Duodenal mucosa (tissue), 2 donors: ENCODE data around the gene HTRA3.

Experiments used
- H3K27ac ChIP-seq: one replicate; pipeline ENCODE4 v1.7.0; 2013; ENCODE audit warnings: low read depth, low read length
- H3K27me3 ChIP-seq, 2 donors: one replicate each; pipeline ENCODE4 v1.7.0; 2013; ENCODE audit warnings: low read length in 2 of 2, control low read depth in 1 of 2; ENCODE audit not compliant: insufficient read depth in 2 of 2, control insufficient read depth in 1 of 2
- H3K36me3 ChIP-seq, 2 donors: one replicate each; pipeline ENCODE4 v1.7.0; 2013; ENCODE audit warnings: low read length in 2 of 2, control low read depth in 1 of 2; ENCODE audit not compliant: insufficient read depth in 2 of 2, control insufficient read depth in 1 of 2
- H3K4me1 ChIP-seq, 2 donors: one replicate each; pipeline ENCODE4 v1.7.0; 2013; ENCODE audit warnings: low read length in 2 of 2, control low read depth in 1 of 2; ENCODE audit not compliant: insufficient read depth in 2 of 2, control insufficient read depth in 1 of 2
- H3K4me3 ChIP-seq, 2 donors: one replicate each; pipeline ENCODE4 v1.7.0; 2013; ENCODE audit warnings: low read length in 2 of 2, low read depth in 1 of 2
- H3K9ac ChIP-seq, 2 donors: one replicate each; pipeline ENCODE4 v1.7.0; 2013; ENCODE audit warnings: low read length in 2 of 2, low read depth in 1 of 2
- H3K9me3 ChIP-seq, 2 donors: one replicate each; pipeline ENCODE4 v1.7.0; 2013; ENCODE audit warnings: low read length in 2 of 2, control low read depth in 1 of 2; ENCODE audit not compliant: control insufficient read depth in 1 of 2

The HTRA3 gene

DNA sequence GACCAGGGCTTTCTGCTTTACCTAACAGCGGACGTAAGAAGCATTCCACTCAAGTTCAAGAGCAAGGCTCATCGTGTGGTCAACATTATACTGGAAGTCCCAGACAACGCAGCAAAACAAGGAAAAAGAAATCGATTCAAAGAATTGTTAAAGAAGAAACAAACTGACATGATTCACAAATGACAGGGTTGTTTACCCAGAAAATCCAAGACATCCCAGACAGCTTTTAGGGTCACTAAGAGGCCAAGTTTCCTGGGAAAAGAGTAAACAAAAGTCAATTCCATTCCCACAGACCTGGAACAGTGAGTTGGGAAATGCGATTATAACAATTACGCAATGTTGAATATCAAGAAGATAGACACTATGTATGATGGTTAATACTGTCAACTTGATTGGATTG, 21.5 kb upstream of the HTRA3 start:
- no peak overlapping the region for H3K4me3 ChIP-seq
- no peaks in the 10 kb centered on the region for H3K36me3 ChIP-seq
- no peaks in the 10 kb centered on the region for H3K27me3 ChIP-seq
- H3K4me1 ChIP-seq = peaks cover 0 to 4% of the 10 kb centered on the region in 2 donors
- H3K9ac ChIP-seq = no peak overlapping the region
- H3K27ac ChIP-seq = no peak overlapping the region
- H3K9me3 ChIP-seq = no peaks in the 10 kb centered on the region

DNA sequence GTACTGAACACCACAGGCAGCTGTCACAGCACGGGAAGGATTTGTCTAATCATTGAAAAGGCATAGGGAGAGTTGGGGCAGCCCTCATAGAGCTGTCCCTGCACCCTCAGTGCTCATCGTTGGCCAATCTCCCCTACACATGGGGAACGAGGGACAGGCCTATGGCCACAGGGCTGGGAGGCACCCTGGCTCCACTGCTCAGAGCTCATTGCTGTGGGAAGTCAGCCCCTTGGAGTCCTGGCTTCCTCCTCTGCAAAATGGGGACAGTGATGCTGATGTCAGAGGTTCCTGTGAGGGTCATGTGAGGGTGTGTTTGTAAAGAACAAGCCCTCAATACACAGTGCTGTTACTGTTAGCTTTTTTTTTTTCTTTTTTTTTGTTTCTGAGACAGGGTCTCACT, 19.3 kb upstream of the HTRA3 start:
- H3K36me3 ChIP-seq = no peaks in the 10 kb centered on the region
- no peak overlapping the region for H3K27ac ChIP-seq
- no peak overlapping the region for H3K4me3 ChIP-seq
- no peaks in the 10 kb centered on the region for H3K27me3 ChIP-seq
- H3K9me3 ChIP-seq = no peaks in the 10 kb centered on the region
- H3K9ac ChIP-seq = no peak overlapping the region
- H3K4me1 ChIP-seq = peaks cover 0 to 4% of the 10 kb centered on the region in 2 donors

DNA sequence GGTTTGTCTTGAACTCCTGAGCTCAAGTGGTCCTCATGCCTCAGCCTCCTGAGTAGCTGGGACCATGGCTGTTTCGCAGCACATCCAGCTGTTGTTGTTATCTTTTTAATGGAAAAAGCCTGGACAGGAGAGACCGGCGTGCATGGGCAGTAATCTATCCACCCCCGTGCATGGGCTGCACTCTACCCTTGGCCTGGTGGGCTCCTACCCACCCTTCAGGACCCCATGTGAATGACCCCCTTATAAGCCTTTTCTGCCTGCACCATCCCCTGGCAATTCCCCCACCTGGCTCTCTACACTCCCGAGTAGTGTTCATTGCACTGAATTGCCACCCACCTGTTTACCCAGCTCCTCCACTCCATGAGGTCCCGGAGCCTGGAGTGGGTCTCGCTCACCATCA, 18.9 kb upstream of the HTRA3 start:
- H3K27ac ChIP-seq = no peak overlapping the region
- H3K4me3 ChIP-seq = no peak overlapping the region
- H3K36me3 ChIP-seq = no peaks in the 10 kb centered on the region
- H3K4me1 ChIP-seq = peaks cover 0 to 4% of the 10 kb centered on the region in 2 donors
- H3K27me3 ChIP-seq = no peaks in the 10 kb centered on the region
- H3K9me3 ChIP-seq = no peaks in the 10 kb centered on the region
- no peak overlapping the region for H3K9ac ChIP-seq

DNA sequence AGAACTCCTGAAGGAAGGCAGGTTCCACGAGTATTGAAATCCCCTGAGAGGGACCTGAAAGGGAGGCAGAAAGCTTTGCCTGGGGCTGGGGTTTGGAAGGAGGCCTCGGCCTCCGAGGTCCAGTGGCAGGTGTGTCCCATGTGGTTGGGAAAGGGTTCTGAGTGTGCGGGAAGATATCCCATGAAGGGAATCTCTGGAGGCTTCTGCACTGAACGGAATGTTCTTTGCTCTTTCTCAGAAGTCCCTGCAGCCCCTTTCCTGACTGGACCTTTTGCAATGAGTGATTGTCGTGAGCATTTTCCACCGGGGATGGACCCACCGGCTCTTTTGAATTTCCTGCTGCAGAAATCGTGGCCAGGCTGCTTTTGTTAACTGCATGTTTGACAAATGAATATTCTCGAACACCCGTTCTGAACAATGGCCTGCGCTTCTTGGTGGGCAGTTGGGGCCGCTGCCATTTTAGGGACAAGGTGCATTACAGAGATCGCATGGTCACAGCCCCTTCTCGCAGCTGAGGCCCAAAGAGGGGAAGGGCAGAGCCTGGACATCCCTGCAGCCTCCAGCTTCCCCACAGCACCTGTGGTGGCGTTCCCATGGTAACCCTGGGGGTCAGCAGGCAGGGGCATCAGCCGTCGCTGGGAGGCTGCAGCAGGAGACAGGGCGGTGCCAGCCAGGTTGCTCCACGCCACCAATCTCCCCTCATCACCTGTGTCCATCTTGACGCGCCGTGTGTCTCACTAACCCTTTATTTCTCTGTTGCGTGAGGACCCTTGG, 18.3 kb upstream of the HTRA3 start:
- H3K27me3 ChIP-seq = no peaks in the 10 kb centered on the region
- H3K4me3 ChIP-seq = no peak overlapping the region
- H3K27ac ChIP-seq = no peak overlapping the region
- peaks cover 0 to 4% of the 10 kb centered on the region in 2 donors for H3K4me1 ChIP-seq
- no peaks in the 10 kb centered on the region for H3K36me3 ChIP-seq
- no peak overlapping the region for H3K9ac ChIP-seq
- no peaks in the 10 kb centered on the region for H3K9me3 ChIP-seq

DNA sequence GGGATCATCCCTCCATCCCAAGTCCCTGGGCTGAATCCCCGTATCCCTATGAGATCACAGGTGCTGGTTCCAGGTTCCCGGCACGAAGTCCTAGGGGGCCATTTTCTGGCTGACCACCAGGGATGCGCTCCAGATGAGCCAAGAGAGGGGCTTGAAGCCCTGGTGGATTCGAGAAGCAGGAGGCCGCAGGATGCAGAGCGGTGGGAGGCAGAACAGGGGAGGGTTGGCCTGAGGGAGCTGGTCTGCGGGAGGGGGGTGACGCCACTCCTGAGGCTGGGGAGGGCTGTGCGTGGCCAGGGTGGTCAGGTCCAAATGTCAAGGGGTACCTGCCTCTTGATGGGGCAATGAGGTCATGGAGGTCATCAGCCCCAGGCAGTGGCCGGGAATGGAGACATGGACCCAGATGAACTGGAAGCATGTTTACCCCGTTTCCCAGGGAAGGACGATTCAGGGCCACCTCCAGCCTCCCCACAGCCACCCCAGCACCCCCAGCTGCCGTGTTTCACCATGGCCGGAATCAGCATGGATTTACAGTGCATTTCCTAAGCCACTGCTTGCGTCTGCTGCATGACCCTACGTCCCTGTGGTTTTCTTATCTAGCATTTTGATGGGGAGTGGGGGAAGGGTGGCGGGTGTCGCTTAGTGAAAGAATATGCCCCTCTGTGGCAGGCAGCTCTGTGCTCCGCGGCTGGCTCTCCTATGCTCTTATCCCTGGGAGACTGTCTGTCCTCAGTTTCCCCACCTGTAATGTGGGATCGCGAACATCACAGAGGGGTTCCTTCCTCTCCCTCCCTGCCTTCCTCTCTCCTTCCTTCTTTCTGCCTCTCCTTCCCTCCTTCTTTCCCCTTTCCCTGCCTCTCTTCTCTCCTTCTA, 17.0 kb upstream of the HTRA3 start:
- no peaks in the 10 kb centered on the region for H3K9me3 ChIP-seq
- H3K4me3 ChIP-seq = no peak overlapping the region
- peaks cover 0 to 2% of the 10 kb centered on the region in 2 donors for H3K4me1 ChIP-seq
- no peaks in the 10 kb centered on the region for H3K36me3 ChIP-seq
- H3K27me3 ChIP-seq = no peaks in the 10 kb centered on the region
- H3K9ac ChIP-seq = no peak overlapping the region
- H3K27ac ChIP-seq = no peak overlapping the region

DNA sequence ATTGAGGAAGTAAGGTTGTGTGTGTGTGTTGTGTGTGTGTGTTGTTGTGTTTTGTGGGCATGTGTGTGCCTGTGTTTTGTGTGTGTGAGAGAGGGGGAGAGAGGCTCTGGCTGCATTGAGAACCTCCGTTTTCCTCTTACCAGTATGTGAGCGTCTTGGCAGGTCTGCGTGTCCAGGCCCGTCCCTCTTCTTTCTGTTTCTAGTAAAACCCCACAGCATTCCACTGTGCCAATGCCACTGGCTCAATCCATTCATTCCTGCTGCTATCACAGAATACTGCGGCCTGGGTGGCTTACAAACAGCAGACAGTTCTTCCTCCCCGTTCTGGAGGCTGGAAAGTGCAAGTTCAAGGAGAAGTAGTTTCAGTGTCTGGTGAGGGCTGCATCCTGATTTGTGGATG, 15.5 kb upstream of the HTRA3 start:
- H3K9me3 ChIP-seq = no peaks in the 10 kb centered on the region
- no peaks in the 10 kb centered on the region for H3K27me3 ChIP-seq
- H3K4me3 ChIP-seq = no peak overlapping the region
- H3K36me3 ChIP-seq = no peaks in the 10 kb centered on the region
- no peaks in the 10 kb centered on the region for H3K4me1 ChIP-seq
- H3K27ac ChIP-seq = no peak overlapping the region
- H3K9ac ChIP-seq = no peak overlapping the region

DNA sequence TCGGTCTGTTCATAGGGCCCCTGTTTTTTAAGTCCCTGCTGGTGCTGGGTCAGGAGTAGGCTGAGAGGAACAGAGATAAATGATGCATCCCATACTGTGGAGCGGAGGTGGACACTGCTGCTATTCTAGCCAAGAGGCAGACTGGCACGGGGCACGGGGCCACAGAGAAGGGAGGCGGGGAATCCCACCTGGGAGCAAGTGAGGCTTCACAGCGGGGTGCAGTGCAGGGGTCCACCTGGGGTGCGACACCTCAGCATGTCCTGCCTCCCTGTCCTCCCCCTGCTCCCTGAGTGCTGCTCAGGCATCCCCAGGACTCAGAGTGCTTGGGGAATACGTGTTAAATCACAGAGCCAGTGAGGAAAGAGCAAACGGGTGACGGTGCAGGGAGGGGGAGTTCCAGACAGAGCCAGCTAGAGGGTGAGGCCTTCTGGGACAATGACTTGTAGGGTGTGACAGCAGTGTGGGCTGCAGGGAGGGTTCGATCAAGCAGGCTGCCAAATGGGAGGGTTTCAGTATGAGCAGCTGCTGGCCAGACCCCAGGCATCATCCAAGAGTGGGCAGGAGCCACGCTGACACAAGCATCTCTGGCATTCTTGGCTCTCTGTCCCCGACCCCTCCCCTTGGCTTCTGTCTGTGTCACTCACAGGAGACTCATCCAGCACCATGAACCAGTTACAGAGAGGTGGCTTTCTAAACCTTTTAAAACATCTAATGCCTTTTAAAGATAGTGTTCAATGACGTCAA, 13.7 kb upstream of the HTRA3 start:
- H3K36me3 ChIP-seq = no peaks in the 10 kb centered on the region
- no peak overlapping the region for H3K4me3 ChIP-seq
- H3K27me3 ChIP-seq = peaks cover 0 to 2% of the 10 kb centered on the region in 2 donors
- no peaks in the 10 kb centered on the region for H3K9me3 ChIP-seq
- no peak overlapping the region for H3K9ac ChIP-seq
- H3K4me1 ChIP-seq = no peaks in the 10 kb centered on the region
- no peak overlapping the region for H3K27ac ChIP-seq

DNA sequence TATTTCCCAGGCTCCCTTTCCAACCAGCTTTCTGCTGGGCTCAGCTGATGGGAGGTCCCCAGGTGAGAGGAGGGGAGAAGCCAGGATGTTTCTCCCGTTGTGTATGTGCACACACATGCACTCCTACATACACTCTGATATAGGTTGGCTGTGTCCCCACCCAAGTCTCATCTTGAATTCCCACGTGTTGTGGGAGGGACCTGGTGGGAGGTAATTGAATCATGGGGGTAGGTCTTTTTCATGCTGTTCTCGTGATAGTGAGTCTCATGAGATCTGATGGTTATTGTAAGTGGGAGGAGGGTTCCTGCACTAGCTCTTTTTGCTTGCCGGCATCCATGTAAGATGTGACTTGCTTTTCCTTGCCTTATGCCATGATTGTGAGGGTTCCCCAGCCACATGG, 11.7 kb upstream of the HTRA3 start:
- no peak overlapping the region for H3K27ac ChIP-seq
- no peak overlapping the region for H3K9ac ChIP-seq
- no peaks in the 10 kb centered on the region for H3K9me3 ChIP-seq
- no peaks in the 10 kb centered on the region for H3K4me1 ChIP-seq
- peaks cover 0 to 2% of the 10 kb centered on the region in 2 donors for H3K27me3 ChIP-seq
- no peak overlapping the region for H3K4me3 ChIP-seq
- no peaks in the 10 kb centered on the region for H3K36me3 ChIP-seq

DNA sequence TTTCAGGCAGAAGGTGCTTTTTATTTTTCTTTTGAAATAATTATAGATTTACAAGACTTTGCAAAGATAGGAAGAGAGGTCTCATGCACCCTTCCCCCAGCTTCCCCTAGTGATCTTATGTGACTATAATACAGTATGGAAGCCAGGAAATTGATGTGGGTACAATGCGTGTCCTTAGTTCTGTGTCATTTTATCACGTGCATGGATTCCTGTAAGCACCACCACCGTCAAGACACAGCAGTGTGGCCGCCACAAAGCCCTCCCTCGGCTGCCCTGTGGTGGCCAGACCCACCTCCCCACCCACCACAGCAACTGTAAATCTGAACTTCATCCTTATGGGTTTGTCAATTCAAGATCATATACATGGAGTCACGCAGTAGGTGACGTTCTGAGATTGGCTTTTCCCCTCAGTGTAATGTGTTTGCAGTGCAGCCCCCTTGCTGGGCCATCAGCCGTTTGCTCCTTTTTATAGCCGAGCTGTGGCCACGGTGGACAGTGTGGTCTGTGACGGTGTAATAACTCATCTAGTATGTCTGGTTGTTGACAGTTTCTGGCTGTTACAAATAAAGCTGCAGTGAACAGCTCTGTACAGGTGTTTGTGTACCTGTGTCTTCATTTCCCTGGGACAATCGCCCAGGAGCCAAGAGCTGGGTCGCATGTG, 10.9 kb upstream of the HTRA3 start:
- Histone ChIP-seq H3K9ac (no peak overlapping the region), H3K27me3 (peaks cover 0 to 2% of the 10 kb centered on the region in 2 donors), H3K9me3 (no peaks in the 10 kb centered on the region), H3K4me3 (no peak overlapping the region), H3K4me1 (no peaks in the 10 kb centered on the region), H3K27ac (no peak overlapping the region), H3K36me3 (no peaks in the 10 kb centered on the region)
